Gastrocnemius medialis (tissue), 4 donors: ENCODE results near the gene MSH5.

Source experiments
- POLR2A ChIP-seq, 2 donors: fragments of 450-650 bp; IDR thresholded peaks; one replicate each; pipeline ENCODE4 v1.6.1; 2017; ENCODE audit warnings: antibody characterized with exemption in 2 of 2, mild to moderate bottlenecking in 2 of 2, moderate library complexity in 2 of 2
- TF ChIP-seq, protein P1 (sequence below), 5 experiments: fragments of 450-650 bp in 3 of 5; fragments of 200-600 bp in 2 of 5; sonication (generic) in 2 of 5; IDR thresholded peaks in 4 of 5; conservative IDR thresholded peaks in 1 of 5; 1 replicate in 4 of 5; 2 replicates in 1 of 5; pipeline ENCODE4 v1.5.1; 2016 to 2019; ENCODE audit warnings: antibody characterized with exemption in 5 of 5, mild to moderate bottlenecking in 3 of 5, moderate library complexity in 3 of 5

DNA sequence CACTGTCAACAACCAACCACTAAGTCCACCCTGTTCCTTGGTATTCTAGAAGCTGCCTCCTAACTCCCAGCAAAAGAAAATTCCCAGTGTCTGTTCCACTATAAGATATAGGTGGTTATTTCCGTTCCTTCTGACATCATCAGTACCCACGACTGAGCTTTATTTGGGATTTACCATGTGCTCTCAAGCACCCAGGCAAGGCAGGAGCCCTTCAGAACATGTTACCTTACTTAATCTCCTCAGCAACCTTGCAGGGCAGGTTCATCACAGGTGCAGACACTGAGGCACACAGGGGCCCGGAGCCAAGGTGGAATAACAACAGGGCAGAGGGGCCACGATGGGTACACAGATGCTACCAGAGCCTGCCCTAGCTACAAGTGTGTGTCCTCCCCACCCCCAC is 47.5 kb upstream of the MSH5 start:
- TF ChIP-seq, protein P1, sequence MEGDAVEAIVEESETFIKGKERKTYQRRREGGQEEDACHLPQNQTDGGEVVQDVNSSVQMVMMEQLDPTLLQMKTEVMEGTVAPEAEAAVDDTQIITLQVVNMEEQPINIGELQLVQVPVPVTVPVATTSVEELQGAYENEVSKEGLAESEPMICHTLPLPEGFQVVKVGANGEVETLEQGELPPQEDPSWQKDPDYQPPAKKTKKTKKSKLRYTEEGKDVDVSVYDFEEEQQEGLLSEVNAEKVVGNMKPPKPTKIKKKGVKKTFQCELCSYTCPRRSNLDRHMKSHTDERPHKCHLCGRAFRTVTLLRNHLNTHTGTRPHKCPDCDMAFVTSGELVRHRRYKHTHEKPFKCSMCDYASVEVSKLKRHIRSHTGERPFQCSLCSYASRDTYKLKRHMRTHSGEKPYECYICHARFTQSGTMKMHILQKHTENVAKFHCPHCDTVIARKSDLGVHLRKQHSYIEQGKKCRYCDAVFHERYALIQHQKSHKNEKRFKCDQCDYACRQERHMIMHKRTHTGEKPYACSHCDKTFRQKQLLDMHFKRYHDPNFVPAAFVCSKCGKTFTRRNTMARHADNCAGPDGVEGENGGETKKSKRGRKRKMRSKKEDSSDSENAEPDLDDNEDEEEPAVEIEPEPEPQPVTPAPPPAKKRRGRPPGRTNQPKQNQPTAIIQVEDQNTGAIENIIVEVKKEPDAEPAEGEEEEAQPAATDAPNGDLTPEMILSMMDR (IDR thresholded peaks at IDR 0.05 in 4 of 5, conservative IDR thresholded peaks at IDR 0.05 in 1 of 5): no peak
- no peak for TF ChIP-seq POLR2A (IDR thresholded peaks at IDR 0.05)
